Fibroblast of lung (primary cell): ENCODE measurements around the gene MYMK.

Source experiments
- EZH2 ChIP-seq: IDR thresholded peaks from 2 replicates; pipeline ENCODE4 v1.5.1; 2012; ENCODE audit warnings: low read length, control low read depth, mild to moderate bottlenecking; ENCODE audit errors: missing control alignments
- TF ChIP-seq, protein P1 (sequence below), 2 donors: IDR thresholded peaks in 1 of 2; conservative IDR thresholded peaks in 1 of 2; 1 replicate in 1 of 2; 2 replicates in 1 of 2; pipeline ENCODE4 v1.5.1; 2011 to 2012; ENCODE audit warnings: low read length in 2 of 2, control low read depth in 1 of 2, inconsistent platforms in 1 of 2, low read depth in 1 of 2, mild to moderate bottlenecking in 1 of 2

DNA sequence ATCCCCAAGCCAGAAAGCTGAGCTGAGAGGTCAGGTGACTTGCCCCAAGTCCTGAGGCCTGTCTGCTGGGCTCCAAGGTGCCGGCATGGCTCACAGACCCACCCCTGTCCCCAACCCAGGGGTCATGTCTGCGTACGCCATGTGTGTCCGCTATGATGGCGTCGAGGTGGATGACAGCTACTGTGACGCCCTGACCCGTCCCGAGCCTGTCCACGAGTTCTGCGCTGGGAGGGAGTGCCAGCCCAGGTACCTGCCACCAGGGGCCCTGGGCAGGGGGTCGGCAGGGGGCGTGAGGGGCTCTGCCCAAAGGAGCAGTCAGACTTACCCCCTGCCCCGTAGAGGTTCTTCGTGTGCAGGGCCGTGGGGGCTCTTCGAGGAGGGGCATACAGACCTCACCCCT lies 42.1 kb upstream of the MYMK start:
- TF ChIP-seq, protein P1, sequence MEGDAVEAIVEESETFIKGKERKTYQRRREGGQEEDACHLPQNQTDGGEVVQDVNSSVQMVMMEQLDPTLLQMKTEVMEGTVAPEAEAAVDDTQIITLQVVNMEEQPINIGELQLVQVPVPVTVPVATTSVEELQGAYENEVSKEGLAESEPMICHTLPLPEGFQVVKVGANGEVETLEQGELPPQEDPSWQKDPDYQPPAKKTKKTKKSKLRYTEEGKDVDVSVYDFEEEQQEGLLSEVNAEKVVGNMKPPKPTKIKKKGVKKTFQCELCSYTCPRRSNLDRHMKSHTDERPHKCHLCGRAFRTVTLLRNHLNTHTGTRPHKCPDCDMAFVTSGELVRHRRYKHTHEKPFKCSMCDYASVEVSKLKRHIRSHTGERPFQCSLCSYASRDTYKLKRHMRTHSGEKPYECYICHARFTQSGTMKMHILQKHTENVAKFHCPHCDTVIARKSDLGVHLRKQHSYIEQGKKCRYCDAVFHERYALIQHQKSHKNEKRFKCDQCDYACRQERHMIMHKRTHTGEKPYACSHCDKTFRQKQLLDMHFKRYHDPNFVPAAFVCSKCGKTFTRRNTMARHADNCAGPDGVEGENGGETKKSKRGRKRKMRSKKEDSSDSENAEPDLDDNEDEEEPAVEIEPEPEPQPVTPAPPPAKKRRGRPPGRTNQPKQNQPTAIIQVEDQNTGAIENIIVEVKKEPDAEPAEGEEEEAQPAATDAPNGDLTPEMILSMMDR (conservative IDR thresholded peaks at IDR 0.05 in 1 of 2, IDR thresholded peaks at IDR 0.05 in 1 of 2; ENCODE audit: low read depth in 1 of 2, low read length in 2 of 2) = no peak
- TF ChIP-seq EZH2 = no peak
